Measurements from ENCODE around the gene FOXO3.

The FOXO3 gene

DNA sequence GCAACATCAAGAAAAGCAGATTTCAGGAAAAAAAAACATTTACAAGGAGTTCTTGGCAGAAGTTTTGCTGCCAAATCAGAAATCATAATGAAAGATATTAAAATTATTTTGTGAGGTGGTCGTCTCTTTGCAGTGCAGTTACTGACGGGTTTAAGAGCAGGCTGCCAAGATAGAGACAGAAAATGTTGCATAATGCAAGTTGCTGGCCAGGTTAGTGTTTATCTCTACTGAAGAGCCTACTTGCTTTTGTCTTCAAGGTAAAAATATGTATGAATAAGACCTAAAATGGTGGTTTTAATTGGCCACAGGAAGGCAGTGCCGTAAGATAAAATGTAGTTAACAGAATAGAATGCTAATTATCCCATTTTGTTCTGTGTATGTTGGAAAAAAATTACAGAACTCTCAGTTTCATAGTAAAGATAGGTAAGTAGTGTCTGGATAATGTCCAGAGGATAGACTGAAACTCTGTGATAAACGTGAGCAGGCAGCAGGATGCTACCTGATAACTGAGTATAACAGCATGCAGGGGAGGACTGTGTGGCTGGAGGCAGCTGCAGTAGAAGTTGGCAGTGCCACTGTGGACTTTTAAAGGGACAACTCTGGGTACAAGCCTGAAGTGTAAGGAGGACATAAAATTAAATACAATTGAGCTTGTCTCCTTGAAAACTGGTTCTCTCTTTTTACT lies 13.9 kb downstream of the FOXO3 start:
- no peak for DNase-seq (ENCODE audit: low read depth in 3 of 3, low spot score in 1 of 3)

DNA sequence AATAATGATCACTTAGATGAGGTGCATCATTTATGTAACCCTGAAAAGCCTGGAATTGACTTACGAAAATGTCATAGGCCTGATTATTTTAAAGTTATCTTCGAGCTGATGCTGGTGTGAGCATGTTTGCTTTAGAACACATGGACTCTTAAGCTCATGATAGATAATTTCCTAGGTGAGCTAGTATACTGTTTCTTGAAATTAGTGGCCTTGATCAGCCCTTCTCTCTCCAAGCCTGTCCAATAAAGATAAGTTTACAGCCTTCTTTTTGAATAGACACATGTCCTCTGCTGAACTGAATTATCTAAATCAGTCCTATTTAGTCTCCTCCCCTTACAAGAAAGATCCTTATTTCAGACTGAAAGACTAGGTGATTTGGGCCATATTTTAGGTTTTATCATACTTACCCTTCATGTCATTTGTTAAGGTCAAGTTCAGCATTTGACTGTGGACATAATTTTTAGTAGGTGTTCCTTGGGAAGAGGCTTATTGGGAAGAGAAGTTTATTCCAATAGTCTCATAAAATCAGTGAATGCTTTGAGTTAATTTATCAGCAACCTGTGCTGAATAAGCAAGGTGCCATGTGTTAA lies 15.3 kb downstream of the FOXO3 start:
- DNase-seq (ENCODE audit: low read depth in 3 of 3, low spot score in 1 of 3), result no peak

DNA sequence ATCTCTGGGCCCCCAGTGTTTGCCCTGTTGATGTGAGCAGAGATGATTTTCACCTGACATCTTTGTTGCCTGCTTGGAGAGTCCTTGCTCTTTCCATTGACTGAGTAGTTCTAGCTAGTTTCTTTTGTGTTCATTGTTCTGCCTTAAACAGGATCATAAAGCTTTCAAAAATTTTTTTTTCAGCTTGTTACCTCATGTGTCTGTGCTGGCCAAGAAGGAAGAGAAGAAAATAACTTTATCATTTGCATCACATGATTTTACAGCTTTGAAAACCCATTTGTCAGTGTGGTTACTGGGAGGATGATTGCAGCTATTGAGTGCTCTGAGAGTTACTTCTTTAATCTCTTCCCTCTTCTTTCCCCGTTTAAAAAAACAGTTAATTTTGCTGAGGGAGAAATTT lies 16.0 kb downstream of the FOXO3 start:
- no peak for DNase-seq (ENCODE audit: low read depth in 3 of 3, low spot score in 1 of 3)

DNA sequence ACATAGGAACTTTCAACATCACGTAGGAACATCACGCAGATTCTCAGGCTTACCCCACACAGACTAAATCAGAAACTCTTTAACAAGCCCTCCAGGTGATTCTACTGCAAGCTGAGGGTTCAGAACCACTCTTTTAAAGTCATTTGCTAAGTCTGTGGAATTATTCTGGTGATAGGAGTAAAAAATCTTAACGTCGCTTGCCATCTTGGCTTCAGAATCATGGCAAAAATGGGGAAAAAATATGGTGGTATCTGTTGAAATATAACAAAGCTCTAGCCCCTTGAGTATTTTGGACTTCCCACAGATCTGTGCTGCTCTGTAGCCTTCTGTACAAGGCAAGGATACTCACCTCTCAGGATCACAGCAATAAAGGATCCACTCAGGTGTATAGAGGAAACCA lies 17.4 kb downstream of the FOXO3 start:
- no peak for DNase-seq (ENCODE audit: low read depth in 3 of 3, low spot score in 1 of 3)

DNA sequence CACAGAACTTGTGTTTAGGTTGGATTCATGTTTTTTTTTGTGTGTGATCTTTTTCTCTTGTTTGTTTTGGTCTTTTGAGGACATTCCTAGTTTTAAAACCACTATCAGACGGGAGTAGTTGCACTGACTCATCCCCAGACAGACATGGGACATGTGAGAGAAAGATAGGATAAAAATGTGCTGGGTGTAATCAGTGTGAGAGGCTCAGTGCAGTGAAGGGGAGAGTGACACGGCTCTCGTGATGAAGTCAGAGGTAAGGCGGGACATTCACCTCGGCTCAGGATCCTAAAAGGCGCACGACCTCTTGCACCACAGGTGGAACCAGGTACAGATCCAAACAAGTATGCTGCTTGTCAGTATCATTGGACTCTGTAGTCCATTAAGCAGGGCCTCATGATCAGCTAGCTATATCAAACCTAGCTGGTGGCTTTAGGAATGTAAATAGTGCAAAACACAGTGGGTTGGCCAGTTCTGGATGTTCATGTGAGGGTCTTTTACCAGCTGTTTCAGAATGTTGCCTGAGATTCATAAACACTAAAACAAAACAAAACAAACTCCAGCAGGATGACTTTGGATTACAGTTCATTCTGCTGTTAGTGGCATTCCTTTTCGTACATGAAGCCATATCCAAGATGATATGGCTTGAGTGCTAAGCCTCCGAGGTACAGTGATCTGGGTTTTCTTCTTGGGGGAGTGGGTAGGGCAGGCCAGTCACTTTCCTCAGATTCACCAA lies 18.0 kb downstream of the FOXO3 start:
- no peak for DNase-seq (ENCODE audit: low read depth in 3 of 3, low spot score in 1 of 3)

DNA sequence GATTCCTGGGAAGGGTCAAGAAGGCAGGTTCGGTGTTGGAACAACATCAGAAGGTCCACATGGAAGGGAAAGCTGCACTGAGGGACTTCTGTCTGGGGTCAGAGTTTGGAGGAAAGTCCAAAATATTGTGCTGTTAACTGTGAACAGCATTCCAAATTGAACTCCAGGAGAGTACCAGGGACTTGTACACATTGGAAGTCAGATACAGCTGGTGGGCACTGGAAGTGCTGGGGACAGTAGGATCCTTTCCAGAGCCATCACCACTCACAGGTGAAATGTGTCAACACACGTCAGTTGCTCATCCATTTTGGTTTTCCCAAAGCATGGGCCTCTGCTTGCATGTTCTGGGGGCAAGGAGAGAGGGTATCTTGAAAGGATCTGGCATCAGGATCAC lies 18.6 kb downstream of the FOXO3 start:
- no peak for DNase-seq (ENCODE audit: low read depth in 3 of 3, low spot score in 1 of 3)

DNA sequence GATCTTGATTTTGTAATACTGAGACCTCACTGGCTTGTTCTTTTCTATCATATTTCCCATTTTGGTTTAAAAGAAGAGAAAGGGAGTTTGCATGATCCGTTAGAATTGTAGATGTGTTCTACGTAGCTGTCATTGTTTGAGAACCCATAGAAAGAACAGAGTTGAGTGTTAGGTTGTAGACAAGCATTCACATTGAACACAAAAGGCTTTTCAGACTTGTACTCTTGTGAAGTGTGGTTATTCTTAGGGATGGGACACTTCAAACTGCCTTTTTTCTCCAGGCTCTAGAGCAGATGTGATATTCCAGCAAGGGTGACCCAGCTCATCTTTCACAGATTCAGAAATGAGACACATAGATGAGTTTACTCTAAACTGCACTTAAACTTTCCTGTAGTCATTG lies 19.9 kb downstream of the FOXO3 start:
- DNase-seq (ENCODE audit: low read depth in 3 of 3, low spot score in 1 of 3), result no peak

DNA sequence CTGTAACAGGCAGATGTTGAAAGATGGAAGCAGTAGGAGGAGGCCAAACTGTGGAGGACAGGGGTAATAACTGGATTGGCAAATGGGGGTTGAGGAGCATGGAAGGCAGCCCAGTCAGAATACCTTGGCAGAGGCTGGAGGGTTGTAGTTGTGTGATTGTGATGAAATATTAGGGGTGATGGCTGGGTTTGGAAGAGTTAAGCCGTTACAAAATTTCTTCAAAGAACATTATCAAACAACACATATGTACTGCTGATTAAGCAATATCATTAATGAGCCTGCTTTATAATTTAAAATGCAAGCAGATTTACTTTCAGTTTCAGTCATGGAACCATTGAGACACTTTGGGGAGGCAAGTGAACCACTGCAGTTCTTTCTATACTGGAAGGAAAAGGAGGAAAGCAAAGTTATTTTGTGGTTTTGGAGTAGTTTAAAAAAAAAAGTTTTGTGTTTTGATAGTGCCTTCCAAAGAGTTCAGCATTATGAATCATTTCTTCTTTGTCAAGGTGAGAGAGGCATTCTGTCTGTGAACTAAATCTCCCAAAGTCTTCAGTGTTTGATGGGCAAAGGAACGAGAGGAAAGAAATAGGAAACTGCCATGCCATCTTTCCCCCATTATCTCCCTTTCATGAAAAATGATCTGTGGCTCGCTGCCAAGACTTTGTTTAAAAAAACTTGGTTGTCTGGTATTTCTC lies 20.7 kb downstream of the FOXO3 start:
- no peak for DNase-seq (ENCODE audit: low read depth in 3 of 3, low spot score in 1 of 3)

DNA sequence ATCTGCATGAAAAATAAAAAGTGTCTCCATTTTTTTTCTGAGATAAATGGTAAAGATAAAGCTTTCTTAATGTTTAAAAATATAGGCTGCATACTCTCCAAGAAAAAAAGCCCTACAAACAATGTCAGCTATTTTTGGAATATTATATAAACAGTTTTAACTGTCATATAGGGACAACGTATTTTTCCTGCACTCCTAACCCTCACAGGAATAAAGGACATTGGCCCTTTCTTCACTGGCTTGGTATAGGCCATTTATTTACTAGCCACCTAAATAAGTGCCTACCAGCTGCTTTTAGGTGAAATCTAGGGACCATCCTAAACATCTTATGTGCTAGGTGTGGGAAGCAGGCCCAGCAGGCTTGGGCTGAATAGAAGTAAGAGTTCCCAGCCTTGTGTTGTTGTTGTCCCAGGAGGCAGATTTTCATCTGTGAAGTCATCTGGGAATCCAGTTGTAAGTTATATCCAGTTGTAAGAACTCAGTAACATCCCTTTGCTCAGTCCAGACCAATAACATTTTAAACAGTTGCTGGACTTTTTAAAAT lies 21.3 kb downstream of the FOXO3 start:
- no peak for DNase-seq (ENCODE audit: low read depth in 3 of 3, low spot score in 1 of 3)

DNA sequence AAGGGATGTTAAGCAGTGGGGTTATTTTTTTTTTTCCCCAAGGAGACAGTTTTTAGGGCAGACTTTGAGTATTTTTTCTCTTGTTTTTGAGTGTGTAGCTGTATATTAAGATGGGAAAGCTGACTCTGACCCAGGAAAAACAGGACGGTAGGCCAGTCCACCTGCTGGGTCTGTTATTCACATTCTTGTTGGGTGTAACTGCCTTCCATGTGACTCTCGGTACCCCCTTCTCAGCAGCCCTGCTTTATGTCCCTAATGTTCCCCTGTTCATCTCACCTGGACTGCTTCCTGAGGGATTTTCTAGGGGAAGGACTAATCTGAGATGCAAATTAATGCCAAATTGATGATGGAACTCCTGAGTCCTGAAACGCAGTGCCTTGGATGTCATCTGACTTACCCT lies 21.9 kb downstream of the FOXO3 start:
- no peak for DNase-seq (ENCODE audit: low read depth in 3 of 3, low spot score in 1 of 3)

DNA sequence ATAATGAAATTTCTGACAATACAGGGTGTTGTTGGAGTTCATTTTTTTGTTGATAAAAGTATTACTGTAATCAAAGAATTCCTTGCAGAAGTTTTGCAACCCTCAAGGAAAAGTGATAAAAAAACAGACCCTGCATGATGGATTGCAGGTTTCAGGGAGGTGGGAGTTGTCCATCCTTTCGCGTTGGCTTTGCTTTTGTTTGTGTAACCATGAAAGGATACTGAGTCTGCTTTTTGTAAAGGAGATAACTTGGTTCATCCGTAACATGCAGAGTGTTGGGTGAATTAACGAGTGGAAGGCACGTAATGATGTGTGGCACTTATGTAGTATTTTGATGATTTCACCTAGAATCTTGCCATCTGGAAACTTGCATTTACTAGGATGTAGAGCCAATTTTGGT lies 23.6 kb downstream of the FOXO3 start:
- no peak for DNase-seq (ENCODE audit: low read depth in 3 of 3, low spot score in 1 of 3)

DNA sequence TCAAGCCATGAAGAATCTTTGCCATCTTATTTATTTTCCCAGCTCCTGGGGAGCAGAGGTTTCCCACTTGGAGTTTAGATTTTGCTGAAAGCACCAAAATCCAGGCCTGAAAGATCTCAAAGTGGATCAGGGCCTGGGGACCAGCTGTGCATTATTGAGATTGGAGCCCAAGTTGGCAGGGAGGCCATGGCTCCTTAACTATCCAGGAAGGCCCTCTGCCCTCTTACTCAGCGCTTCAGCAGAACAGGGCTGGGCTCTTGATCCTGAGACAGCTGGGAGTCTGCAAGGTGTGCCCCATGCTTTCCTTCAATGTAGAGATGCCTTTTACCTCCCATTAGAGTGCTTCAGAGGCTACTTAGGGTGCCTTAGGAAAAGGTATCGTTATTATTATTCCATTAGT lies 24.6 kb downstream of the FOXO3 start:
- DNase-seq (ENCODE audit: low read depth in 3 of 3, low spot score in 1 of 3), result no peak

DNA sequence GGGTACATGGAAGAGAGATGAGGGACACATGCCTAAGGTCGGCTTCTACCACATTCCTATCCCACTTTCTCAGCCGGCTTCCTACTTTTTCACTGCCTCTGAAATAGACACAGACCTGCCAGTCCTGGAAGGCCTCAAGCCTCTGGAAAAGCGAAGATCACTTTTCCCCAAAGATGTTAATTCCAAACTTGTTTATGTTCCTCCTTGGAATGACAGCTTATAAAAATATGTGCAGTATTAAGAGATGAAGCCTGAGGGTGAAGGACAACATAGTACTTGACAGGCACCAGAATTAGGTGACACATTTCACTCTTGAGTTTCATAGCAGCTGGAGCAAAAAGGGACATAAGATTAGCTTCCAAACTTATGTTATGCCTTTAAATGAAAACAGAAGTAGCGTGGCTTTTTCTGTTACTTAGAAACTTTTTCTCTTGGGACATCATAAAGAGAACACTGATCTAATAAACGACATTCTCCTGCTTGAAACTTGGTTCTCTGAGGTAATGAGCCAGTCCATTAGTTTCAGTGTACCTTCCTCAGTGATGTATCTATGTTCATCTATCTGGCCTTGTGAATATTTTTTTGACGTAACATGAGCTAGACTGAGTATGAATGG lies 25.3 kb downstream of the FOXO3 start:
- DNase-seq (ENCODE audit: low read depth in 3 of 3, low spot score in 1 of 3), result no peak

DNA sequence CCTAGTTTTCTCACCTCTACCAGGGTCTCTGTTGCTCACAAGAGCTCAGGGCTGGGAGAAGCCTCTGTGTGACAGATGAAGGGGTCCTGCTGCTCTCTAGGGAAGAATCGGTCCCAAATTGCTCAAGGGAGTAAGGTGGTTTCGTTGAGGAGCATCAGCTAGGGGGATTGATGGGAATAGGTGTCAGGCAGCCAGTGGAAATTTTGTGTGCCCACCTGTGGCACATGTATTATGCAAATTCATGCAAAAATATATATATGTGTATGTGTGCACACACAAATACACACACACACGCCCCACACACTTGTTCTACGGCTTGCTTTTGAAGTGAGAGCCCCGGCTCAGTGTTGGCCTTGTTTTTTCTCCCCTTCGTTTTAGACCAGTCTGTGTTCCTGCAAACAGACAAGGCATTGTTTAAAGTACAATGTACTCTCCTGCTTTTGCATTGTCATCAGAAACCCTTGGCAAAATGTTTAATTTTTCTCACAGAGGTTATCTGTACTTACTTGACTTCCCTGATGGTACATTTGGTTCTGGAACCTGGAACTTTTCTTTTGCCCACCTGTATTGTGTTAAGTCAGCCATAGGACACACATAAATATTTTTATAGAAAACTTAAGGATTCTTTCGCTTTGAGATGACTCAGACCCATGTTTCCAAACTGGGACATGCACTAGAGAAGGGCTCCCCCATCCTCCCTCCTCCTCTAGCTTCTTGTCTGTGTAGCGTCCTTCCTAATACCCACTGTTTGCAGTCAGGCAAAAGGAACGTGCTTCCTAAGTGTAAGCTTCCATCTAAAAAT lies 26.7 kb downstream of the FOXO3 start:
- DNase-seq (ENCODE audit: low read depth in 3 of 3, low spot score in 1 of 3), result no peak

DNA sequence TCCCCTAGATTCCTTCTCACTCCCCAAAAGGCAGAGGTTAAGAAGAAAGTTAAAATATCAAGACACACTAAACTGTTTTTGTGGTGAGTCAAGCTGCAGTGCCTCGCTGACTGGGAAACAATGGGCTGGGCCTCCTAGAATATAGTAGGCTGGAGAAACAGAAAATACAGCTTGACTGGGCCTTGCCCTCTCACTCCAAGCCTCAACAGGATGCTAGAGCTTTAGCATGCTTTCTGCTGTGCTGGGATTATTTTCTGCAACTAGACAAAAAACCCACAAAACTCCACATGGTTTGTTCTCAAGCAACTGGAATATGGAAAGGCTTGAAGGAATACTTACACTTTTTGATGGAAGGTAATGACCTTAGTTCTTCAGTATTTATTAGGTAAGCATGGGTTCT lies 27.9 kb downstream of the FOXO3 start:
- DNase-seq (ENCODE audit: low read depth in 3 of 3, low spot score in 1 of 3), result no peak

DNA sequence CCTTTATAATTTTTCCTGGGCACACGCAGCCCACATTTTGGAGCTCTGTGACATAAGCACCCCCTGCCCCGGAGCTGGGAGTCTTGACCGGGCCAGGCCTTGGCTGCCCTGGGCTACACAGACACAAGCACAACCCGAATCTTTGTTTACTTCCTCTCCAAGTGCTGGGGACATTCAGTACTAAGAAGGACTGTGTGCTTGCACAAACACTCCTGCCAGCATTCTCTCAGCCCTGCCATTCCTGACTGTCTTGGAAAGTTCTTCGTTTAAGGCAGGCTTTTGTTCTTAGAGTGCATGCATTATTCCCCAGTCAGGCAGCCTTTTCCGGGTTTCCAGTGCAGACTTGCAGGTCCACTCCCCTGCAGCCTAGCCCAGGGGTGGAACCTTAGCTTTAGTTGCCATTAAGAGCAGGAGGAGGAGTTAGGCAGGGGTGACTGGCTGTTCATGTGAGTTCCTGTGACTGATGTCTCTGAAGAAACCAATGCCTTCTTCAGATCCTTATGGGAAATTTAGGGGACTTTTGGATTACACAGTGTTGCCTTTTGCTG lies 28.6 kb downstream of the FOXO3 start:
- no peak for DNase-seq (ENCODE audit: low read depth in 3 of 3, low spot score in 1 of 3)

DNA sequence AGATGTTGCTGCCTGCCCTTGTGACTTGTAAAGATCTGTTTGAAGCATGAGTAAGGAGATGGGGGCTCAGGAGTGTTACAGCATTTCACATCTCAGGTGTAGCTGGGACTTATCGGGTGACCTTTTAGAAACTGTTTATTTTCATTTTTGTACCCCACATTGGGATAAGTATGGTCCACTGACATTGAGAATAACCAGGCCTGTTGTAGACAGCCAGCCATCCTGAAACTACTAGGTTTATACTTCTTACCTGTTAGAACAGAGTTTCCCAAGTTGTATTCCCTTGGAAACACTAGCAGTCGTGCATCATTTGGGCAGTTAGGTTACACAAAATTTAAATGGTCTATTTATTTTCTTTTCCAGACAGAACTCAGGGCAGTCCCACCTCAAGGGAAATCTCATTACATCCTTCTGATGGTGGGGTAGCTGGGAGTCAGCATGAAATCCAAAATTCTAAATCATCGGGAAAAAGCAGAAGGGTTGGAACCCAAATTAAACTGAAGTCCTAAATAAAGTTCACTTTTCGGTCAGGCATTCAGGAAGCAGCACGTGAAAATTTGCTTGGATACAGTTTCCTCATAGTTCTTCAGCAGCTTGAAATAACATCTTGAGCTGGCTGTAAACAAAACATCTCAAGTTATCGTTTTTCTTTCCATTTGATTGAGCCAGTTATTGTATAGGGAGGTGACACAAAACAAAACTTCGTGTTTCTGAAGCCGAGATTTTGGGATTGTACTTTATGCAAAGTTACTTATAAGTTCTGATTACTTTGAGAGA lies 30.5 kb downstream of the FOXO3 start:
- no peak for DNase-seq (ENCODE audit: low read depth in 3 of 3, low spot score in 1 of 3)

DNA sequence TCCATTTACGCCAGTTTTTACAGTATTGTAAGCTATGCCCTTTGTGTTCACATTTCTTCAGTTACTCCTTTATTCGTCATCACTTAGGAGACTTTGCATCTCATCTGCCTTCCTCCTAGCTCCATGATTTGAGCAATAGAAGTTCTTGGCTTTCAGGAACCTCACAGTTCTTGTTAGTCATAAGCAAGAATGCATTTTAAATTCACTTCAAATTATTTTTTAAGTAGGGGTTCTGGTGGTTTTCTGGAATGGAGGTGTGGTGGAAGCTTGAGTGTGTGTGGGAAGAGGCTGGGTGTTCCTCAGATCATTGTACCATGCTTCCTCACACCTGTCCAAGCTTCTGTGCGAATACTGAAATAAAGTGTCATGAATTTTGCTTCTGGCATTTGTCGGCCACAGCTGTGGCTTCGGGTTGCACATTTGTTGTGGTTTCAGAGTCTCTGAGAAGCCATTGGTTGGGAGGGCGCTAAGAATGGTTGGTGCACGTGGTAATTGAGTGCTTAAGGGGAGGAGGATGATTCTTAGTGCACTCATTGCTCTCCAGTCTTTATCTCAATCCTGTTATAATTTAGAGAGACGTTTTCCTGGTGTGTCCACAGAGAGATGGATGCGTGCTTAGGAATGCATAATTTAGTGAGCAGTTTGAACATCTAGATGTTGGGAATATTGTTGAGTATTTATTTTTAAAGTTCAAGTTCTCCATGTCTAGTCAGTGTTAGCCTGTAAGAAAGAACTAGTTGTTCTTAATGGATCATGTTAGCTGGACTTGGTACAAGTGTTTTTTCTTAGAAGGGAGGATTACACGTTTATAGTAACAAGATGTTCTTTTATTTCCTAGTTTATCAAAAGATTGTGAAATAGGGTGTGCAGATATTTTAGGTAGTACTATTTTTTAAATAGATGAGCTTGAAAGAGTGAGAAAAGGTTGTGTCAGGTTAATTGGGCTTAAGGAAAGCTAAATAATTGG lies 31.9 kb downstream of the FOXO3 start:
- DNase-seq (ENCODE audit: low read depth in 3 of 3, low spot score in 1 of 3), result no peak

All from stimulated activated CD4-positive, alpha-beta T cell treated with anti-CD3 and anti-CD28 coated beads, TNF-alpha, amount 100 ng/mL, for 1 hour (primary cell).